HG02763 (cell line): ENCODE data around the gene ITGAX.
"Not testable (repeated sequence)": the region's sequence is repeated elsewhere in the genome, so short reads cannot be mapped to it uniquely, and the experiment has no call there.

Source experiments
- ATAC-seq: cut with Tn5 transposase; IDR thresholded peaks from one replicate; pipeline ENCODE4 v1.9.1; 2021; ENCODE audit warnings: mild to moderate bottlenecking, moderate library complexity; ENCODE audit not compliant: unreplicated experiment

The ITGAX gene

DNA sequence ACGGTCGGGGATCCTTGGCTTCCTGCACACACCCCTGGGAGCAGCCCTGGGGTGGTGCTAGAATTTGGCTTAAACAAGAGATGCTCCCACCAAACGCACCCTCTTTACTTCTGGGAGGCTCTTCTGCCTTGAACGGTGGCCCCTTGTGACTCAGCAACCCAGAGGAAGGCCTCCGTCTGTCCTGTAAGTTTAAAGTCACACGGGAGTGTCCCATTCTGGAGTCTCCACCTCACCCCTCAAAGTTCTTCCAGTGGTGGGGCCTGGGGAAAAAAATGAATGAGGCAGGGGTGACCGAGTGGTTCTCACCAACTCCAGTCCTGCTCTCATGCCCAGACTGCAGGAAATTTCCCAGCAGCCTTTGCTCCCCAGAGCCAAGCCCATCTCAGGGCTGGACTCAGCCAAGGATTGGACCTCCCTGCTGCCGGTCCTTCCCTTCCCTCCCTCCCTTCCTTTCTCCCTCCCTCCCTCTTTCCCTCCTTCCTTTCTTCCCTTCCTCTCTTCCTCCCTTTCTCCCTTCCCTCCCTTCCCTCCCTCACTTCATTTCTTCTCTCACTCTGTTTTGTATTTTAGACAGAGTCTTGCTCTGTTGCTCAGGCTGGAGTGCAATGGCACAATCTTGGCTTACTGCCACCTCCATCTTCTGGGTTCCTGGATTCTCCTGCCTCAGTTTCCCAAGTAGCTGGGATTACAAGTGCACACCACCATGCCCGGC, 49.5 kb downstream of the ITGAX start:
- ATAC-seq, result no peak

- no peak for ATAC-seq
Observed at GRCh38 chr16:31407406-31407805, 52.4 kb downstream of the ITGAX start.

- no peak for ATAC-seq
Observed at GRCh38 chr16:31409433-31409832, 54.5 kb downstream of the ITGAX start.

GRCh38 chr16:31410082-31410481, 55.1 kb downstream of the ITGAX start:
- ATAC-seq, result no peak

DNA sequence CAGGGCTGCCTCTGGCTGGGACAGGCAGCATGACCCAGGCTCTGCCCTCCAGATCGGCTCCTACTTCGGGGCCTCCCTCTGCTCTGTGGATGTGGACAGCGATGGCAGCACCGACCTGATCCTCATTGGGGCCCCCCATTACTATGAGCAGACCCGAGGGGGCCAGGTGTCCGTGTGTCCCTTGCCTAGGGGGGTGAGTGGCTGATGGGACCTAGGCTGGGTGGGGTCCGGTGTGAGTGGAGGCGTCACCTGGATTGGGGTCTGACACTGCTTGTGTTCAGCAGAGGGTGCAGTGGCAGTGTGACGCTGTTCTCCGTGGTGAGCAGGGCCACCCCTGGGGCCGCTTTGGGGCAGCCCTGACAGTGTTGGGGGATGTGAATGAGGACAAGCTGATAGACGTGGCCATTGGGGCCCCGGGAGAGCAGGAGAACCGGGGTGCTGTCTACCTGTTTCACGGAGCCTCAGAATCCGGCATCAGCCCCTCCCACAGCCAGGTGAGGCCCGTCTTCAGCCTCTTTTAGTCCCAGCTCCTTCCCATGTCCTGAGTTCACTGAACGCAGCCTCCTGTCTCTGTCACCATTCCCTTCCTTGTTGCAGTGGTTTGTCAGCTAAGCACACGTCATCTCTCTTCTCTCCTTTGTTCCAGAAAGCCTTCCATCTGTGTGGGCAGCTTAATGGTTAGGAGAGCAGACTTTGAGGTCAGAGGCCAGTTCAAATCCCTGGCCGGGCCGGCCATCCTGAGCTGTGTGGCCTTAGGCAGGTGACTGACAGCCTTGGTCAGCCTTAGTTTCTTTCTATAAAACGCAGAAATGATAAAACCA, 56.3 kb downstream of the ITGAX start:
- no peak for ATAC-seq

- ATAC-seq, result no peak
Observed at GRCh38 chr16:31412750-31413149, 57.8 kb downstream of the ITGAX start.

GRCh38 chr16:31413381-31413780, 58.4 kb downstream of the ITGAX start:
- no peak for ATAC-seq

DNA sequence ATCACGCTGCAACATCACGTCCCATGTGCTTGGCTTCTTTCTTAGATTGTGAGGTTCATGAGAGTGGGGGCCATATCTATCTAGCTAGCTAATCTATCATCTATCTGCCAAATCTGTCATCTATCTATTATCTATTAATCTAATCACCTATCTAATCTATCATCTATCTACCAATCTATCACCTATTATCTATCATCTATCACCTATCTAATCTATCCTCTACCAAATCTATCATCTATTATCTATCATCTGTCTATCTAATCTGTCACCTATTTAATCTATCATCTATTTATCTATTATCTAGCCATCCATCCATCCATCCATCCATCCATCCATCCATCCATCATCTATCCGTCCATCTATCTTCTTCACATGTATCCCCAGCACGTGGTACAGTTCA, 59.0 kb downstream of the ITGAX start:
- ATAC-seq, result no peak

DNA sequence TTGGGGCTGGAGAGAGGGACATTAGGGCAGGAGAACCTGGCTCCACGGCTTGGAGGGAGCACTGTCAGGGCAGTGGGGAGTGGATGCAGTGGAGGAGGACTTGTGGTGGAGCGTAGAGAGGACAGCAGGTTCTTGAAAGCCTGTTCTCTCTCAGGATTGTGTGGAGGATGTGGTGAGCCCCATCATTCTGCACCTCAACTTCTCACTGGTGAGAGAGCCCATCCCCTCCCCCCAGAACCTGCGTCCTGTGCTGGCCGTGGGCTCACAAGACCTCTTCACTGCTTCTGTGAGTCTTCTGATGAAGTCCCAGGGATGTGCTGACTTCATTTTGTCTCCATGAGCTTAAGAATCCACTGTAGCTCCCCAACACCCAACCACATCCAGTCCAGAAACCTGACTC, 59.7 kb downstream of the ITGAX start:
- ATAC-seq, result no peak

DNA sequence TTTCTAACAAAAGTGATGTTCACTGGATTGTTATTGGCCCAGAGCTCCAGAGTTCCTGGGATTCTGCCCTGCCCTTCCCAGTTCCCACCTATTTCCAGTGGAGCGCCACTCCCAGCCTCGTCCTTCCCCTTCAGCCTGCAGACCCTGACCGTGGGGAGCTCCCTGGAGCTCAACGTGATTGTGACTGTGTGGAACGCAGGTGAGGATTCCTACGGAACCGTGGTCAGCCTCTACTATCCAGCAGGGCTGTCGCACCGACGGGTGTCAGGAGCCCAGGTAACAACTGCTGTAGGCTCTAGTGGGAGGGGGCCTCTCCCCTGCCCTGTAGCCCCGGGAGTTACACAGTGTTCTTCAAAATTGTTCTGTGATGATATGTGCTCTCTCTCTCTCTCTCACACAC, 61.4 kb downstream of the ITGAX start:
- no peak for ATAC-seq

DNA sequence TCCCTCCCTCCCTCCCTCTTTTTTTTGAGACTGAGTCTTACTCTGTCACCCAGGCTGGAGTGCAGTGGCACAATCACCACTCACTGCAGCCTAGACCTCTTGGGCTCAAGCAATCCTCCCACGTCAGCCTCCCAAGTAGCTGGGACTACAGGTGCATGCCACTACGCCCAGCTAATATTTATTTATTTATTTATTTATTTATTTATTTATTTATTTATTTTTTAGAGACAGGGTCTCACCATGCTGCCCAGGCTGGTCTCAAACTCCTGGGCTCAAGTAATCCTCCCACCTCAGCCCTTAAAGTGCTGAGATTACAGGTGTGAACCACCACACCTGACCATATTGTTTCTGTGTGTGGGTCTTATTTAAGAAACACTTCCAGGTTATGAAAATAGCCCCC, 62.1 kb downstream of the ITGAX start:
- not testable (repeated sequence) for ATAC-seq

DNA sequence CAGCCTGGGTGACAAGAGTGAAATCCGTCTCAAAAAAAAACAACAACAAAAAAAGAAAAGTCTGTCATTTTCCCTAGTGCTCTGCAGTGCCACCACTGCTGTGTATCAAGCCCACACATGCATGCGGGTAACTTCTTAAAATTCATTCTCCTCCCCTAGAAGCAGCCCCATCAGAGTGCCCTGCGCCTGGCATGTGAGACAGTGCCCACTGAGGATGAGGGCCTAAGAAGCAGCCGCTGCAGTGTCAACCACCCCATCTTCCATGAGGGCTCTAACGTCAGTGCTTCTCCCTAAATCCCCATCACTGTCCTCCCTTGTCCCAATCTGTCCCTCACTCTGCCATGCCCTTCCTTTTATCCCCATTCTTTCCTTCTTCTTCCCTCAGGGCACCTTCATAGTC, 62.9 kb downstream of the ITGAX start:
- ATAC-seq, result no peak

GRCh38 chr16:31420037-31420436, 65.1 kb downstream of the ITGAX start:
- ATAC-seq, result no peak

DNA sequence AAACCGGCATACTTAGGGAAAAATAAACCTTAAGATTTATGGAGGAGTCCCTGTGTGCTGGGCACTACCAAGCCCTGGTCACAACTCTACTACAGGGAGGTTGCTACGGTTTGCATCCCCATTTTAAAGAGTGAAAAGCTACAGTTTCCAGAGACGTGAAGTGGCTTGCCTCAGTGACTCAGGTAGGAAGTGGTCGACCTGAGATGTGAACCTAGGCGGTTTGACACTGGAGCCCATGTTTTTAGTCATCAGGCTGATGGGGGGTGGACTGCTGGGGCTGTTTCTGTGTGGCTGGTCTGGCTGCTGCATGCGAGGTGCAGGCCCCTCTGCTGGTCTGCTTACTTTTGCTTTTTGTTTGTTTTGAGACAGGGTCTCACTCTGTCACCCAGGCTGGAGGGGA, 66.6 kb downstream of the ITGAX start:
- ATAC-seq, result no peak

- ATAC-seq, result no peak
Observed at GRCh38 chr16:31423241-31423640, 68.3 kb downstream of the ITGAX start.

DNA sequence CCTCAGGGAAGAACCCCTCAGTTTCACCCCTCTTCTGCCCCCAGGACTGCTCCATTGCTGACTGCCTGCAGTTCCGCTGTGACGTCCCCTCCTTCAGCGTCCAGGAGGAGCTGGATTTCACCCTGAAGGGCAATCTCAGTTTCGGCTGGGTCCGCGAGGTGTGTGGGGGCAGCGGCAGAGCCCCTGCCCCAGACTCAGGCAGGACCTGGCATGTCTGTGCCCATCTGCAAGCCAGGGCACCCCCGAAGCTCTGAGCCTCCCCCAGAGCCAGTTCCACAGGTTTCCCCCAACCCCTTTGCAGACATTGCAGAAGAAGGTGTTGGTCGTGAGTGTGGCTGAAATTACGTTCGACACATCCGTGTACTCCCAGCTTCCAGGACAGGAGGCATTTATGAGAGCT, 68.8 kb downstream of the ITGAX start:
- no peak for ATAC-seq

GRCh38 chr16:31427441-31428278, 72.7 kb downstream of the ITGAX start:
- no peak for ATAC-seq

DNA sequence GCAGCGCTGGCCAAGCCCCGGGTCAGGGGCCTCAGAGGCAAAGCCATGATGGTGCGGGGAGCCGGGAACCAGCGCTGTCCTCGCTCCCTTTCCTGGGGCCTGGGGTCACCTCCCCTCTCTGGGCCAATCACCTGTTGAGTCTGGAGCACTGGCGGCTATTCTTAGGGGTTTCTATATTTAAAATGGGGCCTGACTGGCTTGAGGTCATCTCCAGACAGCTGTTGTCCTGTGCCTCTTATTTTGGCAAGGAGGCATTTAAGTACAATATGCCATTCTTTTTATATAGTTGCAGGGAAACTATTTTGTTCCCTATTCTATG, 73.3 kb downstream of the ITGAX start, which contains the start of gene COX6A2:
Gene COX6A2 (minus strand): TSS at position 82 of the 319 bp plus-strand sequence. CDS start 35 bp downstream, at position 47.
- ATAC-seq, result no peak

- no peak for ATAC-seq
Observed at GRCh38 chr16:31428638-31429247, 73.8 kb downstream of the ITGAX start.

DNA sequence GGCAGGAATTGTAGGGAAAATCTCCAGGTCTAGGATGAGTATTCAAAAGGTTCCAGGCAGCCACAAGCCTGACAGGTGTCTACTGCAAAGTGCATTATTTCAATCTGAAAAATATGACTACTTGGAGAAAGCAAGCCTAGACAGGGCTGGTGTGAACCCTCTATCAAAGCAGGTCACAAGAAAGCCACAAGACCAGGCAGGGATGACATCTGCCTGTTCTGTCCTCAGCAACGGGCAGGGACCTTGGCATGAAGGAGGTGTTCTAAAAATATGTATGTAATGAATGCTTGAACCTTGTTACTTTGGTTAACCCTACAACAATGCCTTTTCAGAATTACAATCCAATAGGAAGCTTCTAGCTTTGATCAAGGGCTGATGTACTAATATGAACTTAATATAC, 74.3 kb downstream of the ITGAX start:
- no peak for ATAC-seq

- no peak for ATAC-seq
Observed at GRCh38 chr16:31429796-31430195, 74.8 kb downstream of the ITGAX start.
